Upper lobe of right lung (tissue), 1 donor: ENCODE data around the gene CLMP. TPM values are rescaled to one million over a fixed set of nuclear protein-coding genes. Genes with fewer than 3 reads are reported as not detected.

Experiments
- ATAC-seq: fragments of 200-7000 bp; cut with Tn5 transposase; one replicate; pipeline ENCODE4 v1.9.1; 2020; ENCODE audit warnings: mild to moderate bottlenecking, moderate library complexity
- DNase-seq: peaks from one replicate; pipeline ENCODE4 v3.0.0-alpha.2; 2020
- H3K27ac ChIP-seq: fragments of 200-600 bp; one replicate; pipeline ENCODE4 v1.8.0; 2022
- H3K27me3 ChIP-seq: fragments of 200-600 bp; one replicate; pipeline ENCODE4 v1.8.0; 2022; ENCODE audit warnings: mild to moderate bottlenecking
- H3K36me3 ChIP-seq: fragments of 200-600 bp; one replicate; pipeline ENCODE4 v1.8.0; 2022
- H3K4me1 ChIP-seq: fragments of 200-600 bp; one replicate; pipeline ENCODE4 v1.8.0; 2022
- H3K4me3 ChIP-seq: fragments of 200-600 bp; one replicate; pipeline ENCODE4 v1.8.0; 2022; ENCODE audit warnings: mild to moderate bottlenecking
- H3K9me3 ChIP-seq: fragments of 200-600 bp; one replicate; pipeline ENCODE4 v1.8.0; 2022
- CTCF ChIP-seq: fragments of 200-600 bp; IDR thresholded peaks from one replicate; pipeline ENCODE4 v1.8.0; 2022; ENCODE audit warnings: antibody characterized with exemption
- intact Hi-C: fragments of 100-400 bp; cut with DNase I; formaldehyde crosslinking; loops from one replicate; pipeline ENCODE4 v1.11.0; 2022
- total RNA-seq: library from RNA; stranded (reverse); fragmentation: NEBNext Ultra II Directional; extraction: Animal tissue kit (Norgen Biotek cat#: 25700); gene quantifications from one replicate; pipeline ENCODE4 v1.2.1, GENCODE V29; 2021
- donor health status: DM: no; HTN: yes; CAD: no; lungs with severe emphysema.

CLMP gene
- total RNA-seq, 1 donor from 2014 or later: 17.6 TPM

- no peak for TF ChIP-seq CTCF
- Histone ChIP-seq H3K4me1 (peaks cover 13% of the 10 kb centered on the region), H3K9me3 (no peaks in the 10 kb centered on the region), H3K27ac (no peak overlapping the region), H3K27me3 (no peaks in the 10 kb centered on the region), H3K36me3 (no peaks in the 10 kb centered on the region), H3K4me3 (no peak overlapping the region)
- ATAC-seq (no peak), DNase-seq (no peak)
- intact Hi-C loops: no loop called here
These were observed 21.8 kb downstream of the CLMP start for GRCh38 chr11:123173040-123173855.

- intact Hi-C loops: no loop called here
- no peak for DNase-seq
- no peak overlapping the region for H3K4me3 ChIP-seq
- no peak overlapping the region for H3K27ac ChIP-seq
- no peaks in the 10 kb centered on the region for H3K27me3 ChIP-seq
- TF ChIP-seq CTCF: no peak
- H3K4me1 ChIP-seq: peaks cover 16% of the 10 kb centered on the region
- H3K36me3 ChIP-seq: no peaks in the 10 kb centered on the region
- ATAC-seq: no peak
- H3K9me3 ChIP-seq: no peaks in the 10 kb centered on the region
These were observed 24.1 kb downstream of the CLMP start for GRCh38 chr11:123170929-123171328.

GRCh38 chr11:123169821-123170220 lies 25.2 kb downstream of the CLMP start:
- intact Hi-C loops: no loop called here
- no peak for ATAC-seq

GRCh38 chr11:123168955-123169484 lies 26.0 kb downstream of the CLMP start:
- H3K4me3 ChIP-seq: no peak overlapping the region
- no peaks in the 10 kb centered on the region for H3K9me3 ChIP-seq
- H3K27me3 ChIP-seq: no peaks in the 10 kb centered on the region
- no peak overlapping the region for H3K27ac ChIP-seq
- H3K36me3 ChIP-seq: no peaks in the 10 kb centered on the region
- H3K4me1 ChIP-seq: peaks cover 5% of the 10 kb centered on the region
- ATAC-seq: no peak
- TF ChIP-seq CTCF: no peak
- intact Hi-C loops: no loop called here
- DNase-seq: no peak

More at GRCh38 chr11:123169821-123170220, 25.2 kb downstream of the CLMP start:
- no peak overlapping the region for H3K4me3 ChIP-seq
- H3K36me3 ChIP-seq: no peaks in the 10 kb centered on the region
- H3K4me1 ChIP-seq: peaks cover 11% of the 10 kb centered on the region
- H3K27me3 ChIP-seq: no peaks in the 10 kb centered on the region
- no peaks in the 10 kb centered on the region for H3K9me3 ChIP-seq
- no peak overlapping the region for H3K27ac ChIP-seq
- DNase-seq: no peak
- no peak for TF ChIP-seq CTCF

- H3K27ac ChIP-seq: no peak overlapping the region
- H3K4me3 ChIP-seq: no peak overlapping the region
- TF ChIP-seq CTCF: no peak
- intact Hi-C loops: no loop called here
- H3K36me3 ChIP-seq: no peaks in the 10 kb centered on the region
- H3K9me3 ChIP-seq: no peaks in the 10 kb centered on the region
- DNase-seq (no peak), ATAC-seq (no peak)
- H3K27me3 ChIP-seq: no peaks in the 10 kb centered on the region
- peaks cover 3% of the 10 kb centered on the region for H3K4me1 ChIP-seq
These were observed 26.8 kb downstream of the CLMP start for GRCh38 chr11:123168241-123168640.
